ENCODE data around the gene LRP2BP. TPM values are rescaled to one million over a fixed set of nuclear protein-coding genes. Genes with fewer than 3 reads are reported as not detected.

Gene LRP2BP
- total and polyA plus RNA-seq, 2 experiments from 2014 or later: 0.28 to 1.7 TPM

DNA sequence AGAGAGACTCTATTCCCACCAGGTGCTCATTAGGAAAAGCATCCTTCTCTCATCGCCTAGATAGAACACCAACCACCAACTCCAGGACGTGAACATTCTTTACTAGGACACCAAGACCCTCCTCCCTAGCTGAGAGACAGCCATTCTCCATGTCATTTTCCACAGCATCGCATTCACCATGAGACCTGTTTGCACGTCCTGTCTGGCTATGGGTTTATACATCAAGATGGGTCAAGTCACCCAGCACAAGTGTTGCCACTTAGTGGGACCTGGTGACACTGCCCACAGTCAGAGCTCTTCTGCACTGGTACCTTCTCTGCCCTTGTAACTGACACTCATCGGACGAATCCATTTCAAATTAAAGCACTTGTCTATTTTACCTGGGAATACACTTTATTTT lies 17.5 kb downstream of the LRP2BP start:
- no peak overlapping the region for H2AFZ ChIP-seq
- 0 out of 3 replicates have a peak, but pooled peaks cover 2% of the 10 kb centered on the region for H3K4me1 Mint-ChIP-seq
- H3K4me3 ChIP-seq: no peak overlapping the region
- no peaks in the 10 kb centered on the region for H3K9me2 ChIP-seq (ENCODE audit: insufficient read depth)
- H3K4me3 Mint-ChIP-seq: no peak overlapping the region
- TF ChIP-seq STAT1 (IDR thresholded peaks at IDR 0.05; ENCODE audit: unreplicated experiment) (no peak), ZNF114 (CRISPR knock-in tag; IDR thresholded peaks at IDR 0.05) (no peak), NANOG (IDR thresholded peaks at IDR 0.05; ENCODE audit: borderline replicate concordance) (no peak), POLR2AphosphoS5 (IDR thresholded peaks at IDR 0.05; ENCODE audit: low read depth) (no peak), EZH2 (IDR thresholded peaks at IDR 0.05; ENCODE audit: low read depth, unreplicated experiment) (no peak), CREB1 (CRISPR knock-in tag; IDR thresholded peaks at IDR 0.05; ENCODE audit: low read depth) (no peak), JUNB (IDR thresholded peaks at IDR 0.05; ENCODE audit: unreplicated experiment) (no peak), EZH2phosphoT487 (IDR thresholded peaks at IDR 0.05; ENCODE audit: unreplicated experiment) (no peak), ZNF331 (CRISPR knock-in tag; IDR thresholded peaks at IDR 0.05; ENCODE audit: low read depth) (no peak)
- TF ChIP-seq, protein P1, sequence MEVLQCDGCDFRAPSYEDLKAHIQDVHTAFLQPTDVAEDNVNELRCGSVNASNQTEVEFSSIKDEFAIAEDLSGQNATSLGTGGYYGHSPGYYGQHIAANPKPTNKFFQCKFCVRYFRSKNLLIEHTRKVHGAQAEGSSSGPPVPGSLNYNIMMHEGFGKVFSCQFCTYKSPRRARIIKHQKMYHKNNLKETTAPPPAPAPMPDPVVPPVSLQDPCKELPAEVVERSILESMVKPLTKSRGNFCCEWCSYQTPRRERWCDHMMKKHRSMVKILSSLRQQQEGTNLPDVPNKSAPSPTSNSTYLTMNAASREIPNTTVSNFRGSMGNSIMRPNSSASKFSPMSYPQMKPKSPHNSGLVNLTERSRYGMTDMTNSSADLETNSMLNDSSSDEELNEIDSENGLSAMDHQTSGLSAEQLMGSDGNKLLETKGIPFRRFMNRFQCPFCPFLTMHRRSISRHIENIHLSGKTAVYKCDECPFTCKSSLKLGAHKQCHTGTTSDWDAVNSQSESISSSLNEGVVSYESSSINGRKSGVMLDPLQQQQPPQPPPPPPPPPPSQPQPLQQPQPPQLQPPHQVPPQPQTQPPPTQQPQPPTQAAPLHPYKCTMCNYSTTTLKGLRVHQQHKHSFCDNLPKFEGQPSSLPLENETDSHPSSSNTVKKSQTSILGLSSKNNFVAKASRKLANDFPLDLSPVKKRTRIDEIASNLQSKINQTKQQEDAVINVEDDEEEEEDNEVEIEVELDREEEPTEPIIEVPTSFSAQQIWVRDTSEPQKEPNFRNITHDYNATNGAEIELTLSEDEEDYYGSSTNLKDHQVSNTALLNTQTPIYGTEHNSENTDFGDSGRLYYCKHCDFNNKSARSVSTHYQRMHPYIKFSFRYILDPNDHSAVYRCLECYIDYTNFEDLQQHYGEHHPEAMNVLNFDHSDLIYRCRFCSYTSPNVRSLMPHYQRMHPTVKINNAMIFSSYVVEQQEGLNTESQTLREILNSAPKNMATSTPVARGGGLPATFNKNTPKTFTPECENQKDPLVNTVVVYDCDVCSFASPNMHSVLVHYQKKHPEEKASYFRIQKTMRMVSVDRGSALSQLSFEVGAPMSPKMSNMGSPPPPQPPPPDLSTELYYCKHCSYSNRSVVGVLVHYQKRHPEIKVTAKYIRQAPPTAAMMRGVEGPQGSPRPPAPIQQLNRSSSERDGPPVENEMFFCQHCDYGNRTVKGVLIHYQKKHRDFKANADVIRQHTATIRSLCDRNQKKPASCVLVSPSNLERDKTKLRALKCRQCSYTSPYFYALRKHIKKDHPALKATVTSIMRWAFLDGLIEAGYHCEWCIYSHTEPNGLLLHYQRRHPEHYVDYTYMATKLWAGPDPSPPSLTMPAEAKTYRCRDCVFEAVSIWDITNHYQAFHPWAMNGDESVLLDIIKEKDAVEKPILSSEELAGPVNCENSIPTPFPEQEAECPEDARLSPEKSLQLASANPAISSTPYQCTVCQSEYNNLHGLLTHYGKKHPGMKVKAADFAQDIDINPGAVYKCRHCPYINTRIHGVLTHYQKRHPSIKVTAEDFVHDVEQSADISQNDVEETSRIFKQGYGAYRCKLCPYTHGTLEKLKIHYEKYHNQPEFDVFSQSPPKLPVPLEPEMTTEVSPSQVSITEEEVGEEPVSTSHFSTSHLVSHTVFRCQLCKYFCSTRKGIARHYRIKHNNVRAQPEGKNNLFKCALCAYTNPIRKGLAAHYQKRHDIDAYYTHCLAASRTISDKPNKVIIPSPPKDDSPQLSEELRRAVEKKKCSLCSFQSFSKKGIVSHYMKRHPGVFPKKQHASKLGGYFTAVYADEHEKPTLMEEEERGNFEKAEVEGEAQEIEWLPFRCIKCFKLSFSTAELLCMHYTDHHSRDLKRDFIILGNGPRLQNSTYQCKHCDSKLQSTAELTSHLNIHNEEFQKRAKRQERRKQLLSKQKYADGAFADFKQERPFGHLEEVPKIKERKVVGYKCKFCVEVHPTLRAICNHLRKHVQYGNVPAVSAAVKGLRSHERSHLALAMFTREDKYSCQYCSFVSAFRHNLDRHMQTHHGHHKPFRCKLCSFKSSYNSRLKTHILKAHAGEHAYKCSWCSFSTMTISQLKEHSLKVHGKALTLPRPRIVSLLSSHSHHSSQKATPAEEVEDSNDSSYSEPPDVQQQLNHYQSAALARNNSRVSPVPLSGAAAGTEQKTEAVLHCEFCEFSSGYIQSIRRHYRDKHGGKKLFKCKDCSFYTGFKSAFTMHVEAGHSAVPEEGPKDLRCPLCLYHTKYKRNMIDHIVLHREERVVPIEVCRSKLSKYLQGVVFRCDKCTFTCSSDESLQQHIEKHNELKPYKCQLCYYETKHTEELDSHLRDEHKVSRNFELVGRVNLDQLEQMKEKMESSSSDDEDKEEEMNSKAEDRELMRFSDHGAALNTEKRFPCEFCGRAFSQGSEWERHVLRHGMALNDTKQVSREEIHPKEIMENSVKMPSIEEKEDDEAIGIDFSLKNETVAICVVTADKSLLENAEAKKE (CRISPR knock-in tag; IDR thresholded peaks at IDR 0.05): no peak
- TF ChIP-seq, protein P2, sequence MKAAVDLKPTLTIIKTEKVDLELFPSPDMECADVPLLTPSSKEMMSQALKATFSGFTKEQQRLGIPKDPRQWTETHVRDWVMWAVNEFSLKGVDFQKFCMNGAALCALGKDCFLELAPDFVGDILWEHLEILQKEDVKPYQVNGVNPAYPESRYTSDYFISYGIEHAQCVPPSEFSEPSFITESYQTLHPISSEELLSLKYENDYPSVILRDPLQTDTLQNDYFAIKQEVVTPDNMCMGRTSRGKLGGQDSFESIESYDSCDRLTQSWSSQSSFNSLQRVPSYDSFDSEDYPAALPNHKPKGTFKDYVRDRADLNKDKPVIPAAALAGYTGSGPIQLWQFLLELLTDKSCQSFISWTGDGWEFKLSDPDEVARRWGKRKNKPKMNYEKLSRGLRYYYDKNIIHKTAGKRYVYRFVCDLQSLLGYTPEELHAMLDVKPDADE (IDR thresholded peaks at IDR 0.05): no peak
- TF ChIP-seq, protein P3, sequence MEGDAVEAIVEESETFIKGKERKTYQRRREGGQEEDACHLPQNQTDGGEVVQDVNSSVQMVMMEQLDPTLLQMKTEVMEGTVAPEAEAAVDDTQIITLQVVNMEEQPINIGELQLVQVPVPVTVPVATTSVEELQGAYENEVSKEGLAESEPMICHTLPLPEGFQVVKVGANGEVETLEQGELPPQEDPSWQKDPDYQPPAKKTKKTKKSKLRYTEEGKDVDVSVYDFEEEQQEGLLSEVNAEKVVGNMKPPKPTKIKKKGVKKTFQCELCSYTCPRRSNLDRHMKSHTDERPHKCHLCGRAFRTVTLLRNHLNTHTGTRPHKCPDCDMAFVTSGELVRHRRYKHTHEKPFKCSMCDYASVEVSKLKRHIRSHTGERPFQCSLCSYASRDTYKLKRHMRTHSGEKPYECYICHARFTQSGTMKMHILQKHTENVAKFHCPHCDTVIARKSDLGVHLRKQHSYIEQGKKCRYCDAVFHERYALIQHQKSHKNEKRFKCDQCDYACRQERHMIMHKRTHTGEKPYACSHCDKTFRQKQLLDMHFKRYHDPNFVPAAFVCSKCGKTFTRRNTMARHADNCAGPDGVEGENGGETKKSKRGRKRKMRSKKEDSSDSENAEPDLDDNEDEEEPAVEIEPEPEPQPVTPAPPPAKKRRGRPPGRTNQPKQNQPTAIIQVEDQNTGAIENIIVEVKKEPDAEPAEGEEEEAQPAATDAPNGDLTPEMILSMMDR (conservative IDR thresholded peaks at IDR 0.05; ENCODE audit: low read depth in 2 of 2): no peak
- TF ChIP-seq, protein P4, sequence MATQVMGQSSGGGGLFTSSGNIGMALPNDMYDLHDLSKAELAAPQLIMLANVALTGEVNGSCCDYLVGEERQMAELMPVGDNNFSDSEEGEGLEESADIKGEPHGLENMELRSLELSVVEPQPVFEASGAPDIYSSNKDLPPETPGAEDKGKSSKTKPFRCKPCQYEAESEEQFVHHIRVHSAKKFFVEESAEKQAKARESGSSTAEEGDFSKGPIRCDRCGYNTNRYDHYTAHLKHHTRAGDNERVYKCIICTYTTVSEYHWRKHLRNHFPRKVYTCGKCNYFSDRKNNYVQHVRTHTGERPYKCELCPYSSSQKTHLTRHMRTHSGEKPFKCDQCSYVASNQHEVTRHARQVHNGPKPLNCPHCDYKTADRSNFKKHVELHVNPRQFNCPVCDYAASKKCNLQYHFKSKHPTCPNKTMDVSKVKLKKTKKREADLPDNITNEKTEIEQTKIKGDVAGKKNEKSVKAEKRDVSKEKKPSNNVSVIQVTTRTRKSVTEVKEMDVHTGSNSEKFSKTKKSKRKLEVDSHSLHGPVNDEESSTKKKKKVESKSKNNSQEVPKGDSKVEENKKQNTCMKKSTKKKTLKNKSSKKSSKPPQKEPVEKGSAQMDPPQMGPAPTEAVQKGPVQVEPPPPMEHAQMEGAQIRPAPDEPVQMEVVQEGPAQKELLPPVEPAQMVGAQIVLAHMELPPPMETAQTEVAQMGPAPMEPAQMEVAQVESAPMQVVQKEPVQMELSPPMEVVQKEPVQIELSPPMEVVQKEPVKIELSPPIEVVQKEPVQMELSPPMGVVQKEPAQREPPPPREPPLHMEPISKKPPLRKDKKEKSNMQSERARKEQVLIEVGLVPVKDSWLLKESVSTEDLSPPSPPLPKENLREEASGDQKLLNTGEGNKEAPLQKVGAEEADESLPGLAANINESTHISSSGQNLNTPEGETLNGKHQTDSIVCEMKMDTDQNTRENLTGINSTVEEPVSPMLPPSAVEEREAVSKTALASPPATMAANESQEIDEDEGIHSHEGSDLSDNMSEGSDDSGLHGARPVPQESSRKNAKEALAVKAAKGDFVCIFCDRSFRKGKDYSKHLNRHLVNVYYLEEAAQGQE (IDR thresholded peaks at IDR 0.05; ENCODE audit: unreplicated experiment): no peak
- ATAC-seq (no peak), DNase-seq (ENCODE audit: low spot score) (no peak)
- H3K27ac ChIP-seq (ENCODE audit: low read depth): no peak overlapping the region
- peaks cover 9% of the 10 kb centered on the region; the same call in 2 of the 3 replicates for H3K9me3 Mint-ChIP-seq
- no peaks in the 10 kb centered on the region for H3K79me2 ChIP-seq (replicated peaks; ENCODE audit: insufficient read depth)
- no peak overlapping the region for H3K4me2 ChIP-seq
- H3K36me3 ChIP-seq (ENCODE audit: insufficient read depth): no peaks in the 10 kb centered on the region
- 0 out of 2 replicates have a peak, but pooled peaks cover 3% of the 10 kb centered on the region for H3K4me1 ChIP-seq (ENCODE audit: insufficient read depth)
- H3K27me3 Mint-ChIP-seq (ENCODE audit: insufficient read depth, low read depth, poor library complexity): no peaks in the 10 kb centered on the region
- H3K27me3 ChIP-seq (ENCODE audit: insufficient read depth): no peaks in the 10 kb centered on the region
- no peaks in the 10 kb centered on the region for H3F3A ChIP-seq (replicated peaks; ENCODE audit: low read depth)
- H3K27ac Mint-ChIP-seq: no peak overlapping the region
- peaks cover 10% of the 10 kb centered on the region for H3K36me3 Mint-ChIP-seq (ENCODE audit: low read depth)
- no peaks in the 10 kb centered on the region for H4K20me1 ChIP-seq (replicated peaks; ENCODE audit: insufficient read depth)
